Anterior cingulate cortex (tissue), 58 donors: ENCODE results near the gene SCAI.

Source experiments
- DNase-seq, 58 donors: peaks; one replicate each; lab custom pipeline; 2025; lab: John Stamatoyannopoulos, UW

Gene SCAI

GRCh38 chr9:124897570-124898460, 245.5 kb downstream of the SCAI start:
- no peak for DNase-seq

GRCh38 chr9:124894741-124895170, 248.6 kb downstream of the SCAI start:
- DNase-seq, result peak in 13 of 58 donors; percentile 11 to 75 (median 34)

- peak in 19 of 58 donors; percentile 11 to 77 (median 34) for DNase-seq
Observed at GRCh38 chr9:124894035-124894740, 249.1 kb downstream of the SCAI start.
